HG03196 (cell line): ENCODE measurements around the gene B4GALT4.
"Not testable (repeated sequence)": the region's sequence is repeated elsewhere in the genome, so short reads cannot be mapped to it uniquely, and the experiment has no call there.

ENCODE experiments used
- ATAC-seq: cut with Tn5 transposase; IDR thresholded peaks from one replicate; pipeline ENCODE4 v1.9.1; 2021; ENCODE audit not compliant: unreplicated experiment

B4GALT4 gene, protein sequence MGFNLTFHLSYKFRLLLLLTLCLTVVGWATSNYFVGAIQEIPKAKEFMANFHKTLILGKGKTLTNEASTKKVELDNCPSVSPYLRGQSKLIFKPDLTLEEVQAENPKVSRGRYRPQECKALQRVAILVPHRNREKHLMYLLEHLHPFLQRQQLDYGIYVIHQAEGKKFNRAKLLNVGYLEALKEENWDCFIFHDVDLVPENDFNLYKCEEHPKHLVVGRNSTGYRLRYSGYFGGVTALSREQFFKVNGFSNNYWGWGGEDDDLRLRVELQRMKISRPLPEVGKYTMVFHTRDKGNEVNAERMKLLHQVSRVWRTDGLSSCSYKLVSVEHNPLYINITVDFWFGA

DNA sequence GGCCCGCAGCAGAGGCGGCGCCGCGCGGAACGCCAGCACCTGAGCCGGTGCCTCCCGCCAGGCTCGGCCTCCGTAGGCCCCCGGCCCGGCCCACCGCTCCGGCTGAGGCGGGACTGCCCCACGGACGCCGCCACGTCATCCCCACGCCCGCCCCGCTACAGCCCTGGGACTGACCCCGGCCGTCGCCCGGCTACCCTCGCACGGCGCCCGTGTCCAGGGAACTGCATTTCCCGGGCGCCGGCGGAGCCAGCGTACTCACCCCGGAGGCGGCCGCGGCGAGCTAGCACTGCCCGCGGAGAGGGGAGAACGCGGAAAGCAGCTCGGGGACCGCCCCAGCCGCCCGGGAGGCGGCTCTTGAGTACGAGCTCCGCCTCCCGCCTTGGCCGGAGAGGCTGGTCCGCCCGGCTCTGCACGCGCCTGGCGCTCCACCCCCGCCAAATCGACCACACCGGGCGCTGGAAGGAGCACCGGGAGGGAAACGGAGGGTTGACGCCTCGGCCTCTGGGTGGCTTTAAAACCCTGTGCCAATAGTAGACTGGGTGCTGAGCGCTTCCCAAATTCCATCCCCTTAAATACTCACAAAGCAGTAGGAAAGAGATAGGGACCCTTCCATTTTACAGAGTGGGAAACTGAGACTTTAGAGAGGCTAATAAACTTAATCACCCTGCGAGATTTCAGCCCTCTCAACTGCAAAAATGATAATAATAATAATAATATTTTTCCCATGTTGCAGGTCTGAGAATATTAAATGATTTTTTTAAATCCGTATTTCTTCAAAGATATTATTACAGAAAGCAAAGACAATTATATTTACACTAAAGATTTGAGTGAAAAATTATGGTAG lies at the start of gene B4GALT4:
Gene B4GALT4 (minus strand): TSS at position 288 of the 844 bp plus-strand sequence. CDS start 10,779 bp downstream, outside the sequence.
- peak; percentile 90 for ATAC-seq

DNA sequence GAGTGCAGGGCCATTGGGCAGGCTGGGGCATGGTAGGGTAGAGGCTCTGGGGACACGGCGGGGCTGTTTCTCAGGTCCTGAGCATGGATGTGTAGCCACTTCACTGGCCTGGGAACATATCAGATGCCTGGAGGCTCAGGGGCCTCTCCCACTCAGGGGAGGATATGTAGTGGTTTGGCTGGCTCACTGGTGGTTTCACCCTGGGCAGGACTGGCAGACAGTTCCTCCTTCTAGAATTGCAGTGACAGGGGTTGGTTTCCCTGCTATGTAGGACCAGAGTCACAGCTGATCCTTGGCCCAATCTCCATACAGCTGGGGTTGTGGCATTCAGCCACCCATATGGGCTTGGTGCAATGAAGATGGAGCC lies 48.7 kb upstream of the B4GALT4 start:
- ATAC-seq = no peak

DNA sequence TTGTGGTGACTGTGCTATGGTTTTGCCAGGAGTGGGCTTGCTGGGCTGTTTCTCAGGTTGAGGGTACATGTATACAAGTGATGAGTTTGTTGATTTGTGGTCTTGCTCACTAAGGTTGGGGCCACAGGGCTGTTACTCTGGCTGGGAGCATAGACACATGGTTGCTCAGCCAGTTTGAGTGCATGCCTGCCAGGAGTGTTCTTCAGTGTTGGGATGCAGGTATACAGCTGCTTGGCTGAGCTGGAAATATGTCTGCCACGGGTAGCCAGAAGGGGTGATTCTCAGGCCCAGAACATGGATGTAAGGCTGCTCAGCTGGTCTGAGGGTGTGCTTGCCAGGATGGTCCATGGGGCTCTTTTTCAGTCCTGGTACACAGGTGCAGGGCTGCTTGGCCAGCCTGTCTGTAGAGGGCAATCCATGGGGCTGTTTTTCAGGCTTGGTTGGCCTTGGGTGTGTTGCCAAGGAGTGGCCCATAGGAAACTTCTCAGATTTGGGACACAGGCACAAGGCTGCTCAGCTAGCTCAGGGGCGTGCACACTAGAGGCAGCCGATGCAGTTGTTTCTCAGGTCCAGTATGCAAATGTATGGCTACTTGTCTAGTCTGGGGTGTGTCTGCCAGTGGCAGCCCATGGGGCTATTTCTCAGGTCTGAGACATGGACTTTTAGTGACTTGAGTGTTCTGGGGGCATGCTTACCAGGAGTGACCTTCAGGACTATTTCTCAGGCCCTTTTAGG lies 48.2 kb upstream of the B4GALT4 start:
- no peak for ATAC-seq

DNA sequence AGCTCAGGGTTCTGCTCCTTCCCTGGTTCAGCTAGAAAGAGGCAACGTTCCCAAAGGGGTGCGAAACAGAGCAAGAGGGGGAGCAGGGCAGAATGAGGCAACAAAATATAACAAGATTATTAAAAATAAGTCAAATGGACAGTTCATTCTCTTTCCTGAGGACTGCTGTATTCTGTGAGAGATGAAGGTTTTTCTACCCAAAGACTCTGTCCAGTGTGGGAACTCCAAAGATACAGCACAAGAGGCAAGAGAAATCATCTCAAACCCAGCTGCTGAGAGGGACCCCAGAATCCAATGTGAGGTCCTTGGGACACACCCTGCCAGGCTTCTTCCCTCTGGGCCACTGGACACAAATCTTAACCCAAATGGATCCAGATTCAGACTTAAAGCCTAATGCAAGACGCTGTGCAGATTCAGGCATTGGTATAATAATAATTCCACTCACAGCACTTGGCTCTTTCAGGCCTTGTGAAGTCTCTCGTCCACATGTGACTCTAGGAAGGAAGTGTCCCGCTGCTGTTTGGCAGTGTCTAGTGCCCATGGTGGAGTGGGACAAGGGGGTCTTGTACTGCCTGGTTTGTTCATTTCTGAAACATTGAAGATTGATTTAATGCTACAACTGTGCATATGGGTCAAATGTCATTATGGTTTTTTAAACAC lies 39.0 kb upstream of the B4GALT4 start:
- no peak for ATAC-seq

DNA sequence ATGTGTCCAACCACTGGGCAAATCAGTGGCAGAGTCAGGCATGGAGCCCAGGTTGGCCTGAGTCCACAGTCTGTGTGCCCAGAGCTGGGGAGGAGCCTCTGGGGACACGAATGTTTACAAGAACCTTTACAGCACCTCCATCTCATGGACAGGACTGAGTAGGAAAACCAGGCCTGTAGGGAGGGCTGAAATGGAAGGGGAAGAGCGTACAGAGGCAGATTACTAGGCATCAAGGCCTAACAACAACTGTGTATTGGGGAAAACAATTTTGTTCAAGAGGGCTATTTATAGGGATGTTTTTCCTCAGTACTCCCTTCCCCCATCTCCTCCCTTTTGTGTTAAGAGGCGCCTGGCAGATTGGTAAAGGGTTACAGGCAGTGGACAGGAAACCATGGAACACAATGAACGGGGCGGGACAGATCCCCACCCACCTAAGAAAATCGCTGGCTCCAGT lies 38.5 kb upstream of the B4GALT4 start:
- no peak for ATAC-seq

DNA sequence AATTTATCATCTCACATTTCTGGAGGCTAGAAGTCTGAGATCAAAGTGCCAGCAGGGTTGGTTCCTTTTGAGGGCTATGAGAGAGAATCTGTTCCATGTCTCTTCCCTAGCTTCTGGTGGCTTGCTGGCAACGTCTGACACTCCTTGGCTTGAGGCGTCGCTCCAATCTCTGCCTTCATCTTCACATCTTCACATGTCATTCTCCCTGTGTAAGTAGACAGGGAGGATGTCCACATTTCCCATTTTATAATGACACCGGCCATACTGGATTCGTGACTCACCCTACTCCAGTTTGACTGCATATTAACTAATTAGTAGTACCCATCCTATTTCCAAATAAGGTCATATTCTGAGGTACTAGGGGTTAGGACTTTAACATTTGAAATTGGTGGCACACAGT lies 36.0 kb upstream of the B4GALT4 start:
- ATAC-seq = no peak

DNA sequence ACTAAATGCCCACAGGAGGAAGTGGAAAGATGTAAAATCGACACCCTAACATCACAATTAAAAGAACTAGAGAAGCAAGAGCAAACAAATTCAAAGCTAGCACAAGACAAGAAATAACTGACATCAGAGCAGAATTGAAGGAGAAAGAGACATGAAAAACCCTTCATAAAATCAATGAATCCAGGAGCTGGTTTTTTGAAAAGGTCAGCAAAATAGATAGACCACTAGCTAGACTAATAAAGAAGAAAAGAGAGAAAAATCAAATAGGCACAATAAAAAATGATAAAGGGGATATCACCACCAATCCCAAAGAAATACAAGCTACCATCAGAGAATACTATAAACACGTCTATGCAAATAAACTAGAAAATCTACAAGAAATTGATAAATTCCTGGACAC lies 29.5 kb upstream of the B4GALT4 start:
- not testable (repeated sequence) for ATAC-seq

DNA sequence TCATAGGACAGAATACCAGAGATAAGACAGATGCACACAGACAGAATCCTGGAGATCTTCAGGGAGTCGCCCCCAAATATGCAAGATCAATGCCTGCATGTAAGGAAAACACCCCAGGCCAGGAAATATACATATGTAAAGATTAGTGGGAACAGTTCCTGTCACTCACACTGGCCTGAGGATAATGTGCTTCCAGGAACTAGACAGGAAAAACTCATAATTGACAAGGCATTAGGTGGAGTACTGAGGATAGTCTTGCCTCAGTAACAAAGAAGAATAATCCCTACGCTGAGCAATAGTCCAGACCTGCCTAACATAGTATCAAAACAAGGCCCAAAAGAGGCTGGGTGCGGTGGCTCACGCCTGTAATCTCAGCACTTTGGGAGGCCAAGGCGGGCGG lies 20.4 kb upstream of the B4GALT4 start:
- ATAC-seq = no peak

DNA sequence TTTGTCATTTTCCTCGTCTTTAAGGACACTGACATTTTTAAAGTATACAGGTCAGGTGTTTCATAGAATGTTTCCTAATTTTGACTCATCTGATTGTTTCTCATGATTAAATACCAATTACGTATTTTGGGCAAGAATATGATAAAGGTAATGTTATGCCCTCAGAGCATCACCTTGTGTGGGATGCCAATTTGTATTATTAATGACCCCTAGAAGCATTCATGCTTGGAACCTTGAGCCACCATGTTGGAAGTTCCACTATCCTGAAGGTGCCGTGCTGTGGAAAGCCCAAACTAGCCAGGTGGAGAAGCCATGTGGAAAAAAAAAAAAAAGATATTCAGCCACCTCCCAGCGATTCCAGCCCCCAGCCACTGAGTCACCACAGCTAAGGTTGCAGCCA lies 19.1 kb upstream of the B4GALT4 start:
- ATAC-seq = no peak

DNA sequence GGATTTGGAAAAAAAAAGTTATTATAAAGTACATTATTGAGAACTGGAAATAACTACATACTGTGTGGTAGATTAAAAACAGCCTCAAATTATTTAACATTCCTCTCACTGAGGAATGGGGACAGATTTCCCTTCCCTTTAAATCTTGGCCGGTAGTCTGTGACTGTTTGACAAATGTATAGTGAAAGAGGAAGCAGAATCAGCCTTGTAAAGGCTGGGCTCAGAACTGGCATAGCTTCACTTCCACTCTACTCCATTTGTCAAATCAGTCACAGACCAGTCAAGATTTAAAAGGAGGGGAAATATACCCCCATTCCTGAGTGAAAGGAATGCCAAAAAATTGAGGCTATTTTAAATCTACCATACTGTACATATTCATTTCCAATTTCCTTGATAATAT lies 18.2 kb upstream of the B4GALT4 start:
- peak; percentile 91 for ATAC-seq

DNA sequence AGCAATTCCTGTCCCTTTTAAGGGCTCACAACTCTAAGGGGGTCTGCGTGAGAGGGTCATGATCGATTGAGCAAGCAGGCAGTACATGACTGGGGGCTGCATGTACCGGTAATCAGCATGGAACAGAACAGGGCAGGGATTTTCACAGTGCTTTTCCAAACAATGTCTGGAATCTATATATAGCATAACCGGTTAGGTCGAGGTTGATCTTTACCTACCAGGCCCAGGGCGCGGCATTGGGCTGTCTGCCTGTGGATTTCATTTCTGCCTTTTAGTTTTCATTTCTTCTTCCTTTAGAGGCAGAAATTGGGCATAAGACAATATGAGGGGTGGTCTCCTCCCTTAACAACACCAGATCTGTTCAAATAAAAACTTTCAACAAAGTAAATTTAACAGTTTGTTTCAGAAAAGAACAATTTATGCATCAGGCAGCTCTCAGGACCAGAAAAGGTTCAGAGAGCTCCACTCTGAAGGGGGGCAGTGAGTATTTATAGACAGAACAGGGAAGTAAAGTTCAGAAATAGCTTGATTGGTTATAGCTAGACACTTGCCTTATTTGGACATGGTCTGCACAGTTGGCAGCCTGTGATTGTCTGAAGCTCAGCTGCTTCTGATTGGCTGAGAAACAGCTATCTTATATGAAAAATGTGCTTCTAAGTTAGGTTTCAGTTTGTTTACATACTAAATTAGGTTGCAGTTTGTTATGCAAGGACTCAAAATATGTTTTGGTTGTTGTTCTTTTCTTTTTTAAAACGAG lies 17.2 kb upstream of the B4GALT4 start:
- no peak for ATAC-seq

DNA sequence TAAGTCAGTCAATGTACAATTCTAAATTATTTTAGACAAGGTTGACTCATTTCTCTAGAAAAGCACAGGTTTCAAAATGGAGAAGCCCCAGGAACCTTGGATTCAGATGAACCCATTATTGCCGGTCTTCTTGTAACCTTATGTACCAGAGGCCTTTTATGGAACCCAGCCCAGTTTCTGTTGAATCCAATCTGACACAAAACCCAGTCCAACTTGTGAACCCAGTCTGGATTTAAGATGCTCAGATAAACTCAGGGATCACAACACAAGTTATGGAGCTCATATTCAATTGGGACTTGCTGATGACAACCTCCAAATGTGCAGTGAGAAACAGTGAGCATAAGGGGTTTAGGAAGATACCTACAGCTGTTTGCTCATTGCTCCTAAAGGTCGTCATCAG lies 16.4 kb upstream of the B4GALT4 start:
- no peak for ATAC-seq

DNA sequence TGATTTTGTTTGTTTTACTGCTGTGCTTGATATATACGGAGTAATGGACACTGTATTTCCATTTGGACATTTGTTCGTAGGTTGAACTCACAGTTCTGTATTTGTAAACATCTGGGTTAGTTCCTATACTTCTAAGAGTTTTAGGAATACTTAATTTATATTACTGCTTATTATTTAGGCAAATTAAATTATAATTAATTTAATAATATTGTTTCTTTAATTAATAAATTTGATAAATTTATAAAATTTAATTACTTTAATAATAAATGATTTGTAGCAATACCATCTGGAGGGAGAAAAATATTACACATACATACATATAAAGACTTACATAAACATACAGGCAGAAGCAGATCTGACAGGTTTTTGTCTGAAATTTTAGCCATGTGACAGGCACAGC lies 14.5 kb upstream of the B4GALT4 start:
- ATAC-seq = no peak

DNA sequence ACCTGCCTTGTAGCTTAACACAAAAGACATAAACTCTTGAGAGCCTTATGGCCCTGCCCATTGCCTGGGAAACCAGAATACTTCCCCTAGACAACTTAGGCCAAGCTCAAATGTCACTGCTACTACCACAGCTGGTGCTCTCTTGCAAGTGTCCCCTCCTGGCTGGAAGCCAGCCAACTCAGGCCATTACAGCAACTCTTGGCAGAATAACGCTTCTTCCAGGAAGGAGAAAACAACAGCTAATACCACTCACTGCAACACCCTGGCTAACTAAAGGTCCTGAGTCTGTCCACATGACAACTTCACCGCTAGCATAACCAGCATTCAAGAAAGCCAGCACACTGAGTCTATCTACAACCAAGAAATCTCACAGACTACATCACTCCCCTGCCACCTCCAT lies 5.1 kb upstream of the B4GALT4 start:
- no peak for ATAC-seq

DNA sequence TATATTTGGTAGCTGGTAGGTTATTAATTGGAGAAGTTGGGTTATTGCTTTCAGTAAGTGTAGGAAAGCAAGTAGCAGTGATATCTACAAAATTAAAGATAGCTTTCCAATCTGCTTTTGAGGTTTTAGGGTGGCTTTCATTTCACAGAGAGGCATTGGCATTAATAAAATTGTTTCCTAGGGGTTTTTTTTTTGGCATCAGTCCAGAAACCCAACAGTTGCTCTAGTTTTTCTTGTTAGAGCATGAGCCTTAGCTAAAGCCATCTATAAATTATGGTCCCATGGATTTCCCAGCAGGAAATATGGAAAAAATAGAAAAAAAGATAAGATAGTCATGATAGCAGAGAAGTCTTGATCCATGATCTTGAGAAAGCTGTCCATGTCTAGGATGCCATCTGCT lies 3.0 kb upstream of the B4GALT4 start:
- ATAC-seq = no peak

DNA sequence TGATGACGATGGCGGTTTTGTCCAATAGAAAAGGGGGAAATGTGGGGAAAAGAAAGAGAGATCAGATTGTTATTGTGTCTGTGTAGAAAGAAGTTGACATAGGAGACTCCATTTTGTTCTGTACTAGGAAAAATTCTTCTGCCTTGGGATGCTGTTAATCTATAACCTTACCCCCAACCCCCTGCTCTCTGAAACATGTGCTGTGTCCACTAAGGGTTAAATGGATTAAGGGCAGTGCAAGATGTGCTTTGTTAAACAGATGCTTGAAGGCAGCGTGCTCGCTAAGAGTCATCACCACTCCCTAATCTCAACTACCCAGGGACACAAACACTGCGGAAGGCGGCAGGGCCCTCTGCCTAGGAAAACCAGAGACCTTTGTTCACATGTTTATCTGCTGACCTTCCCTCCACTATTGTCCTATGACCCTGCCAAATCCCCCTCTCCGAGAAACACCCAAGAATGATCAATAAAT lies 2.4 kb upstream of the B4GALT4 start:
- not testable (repeated sequence) for ATAC-seq

DNA sequence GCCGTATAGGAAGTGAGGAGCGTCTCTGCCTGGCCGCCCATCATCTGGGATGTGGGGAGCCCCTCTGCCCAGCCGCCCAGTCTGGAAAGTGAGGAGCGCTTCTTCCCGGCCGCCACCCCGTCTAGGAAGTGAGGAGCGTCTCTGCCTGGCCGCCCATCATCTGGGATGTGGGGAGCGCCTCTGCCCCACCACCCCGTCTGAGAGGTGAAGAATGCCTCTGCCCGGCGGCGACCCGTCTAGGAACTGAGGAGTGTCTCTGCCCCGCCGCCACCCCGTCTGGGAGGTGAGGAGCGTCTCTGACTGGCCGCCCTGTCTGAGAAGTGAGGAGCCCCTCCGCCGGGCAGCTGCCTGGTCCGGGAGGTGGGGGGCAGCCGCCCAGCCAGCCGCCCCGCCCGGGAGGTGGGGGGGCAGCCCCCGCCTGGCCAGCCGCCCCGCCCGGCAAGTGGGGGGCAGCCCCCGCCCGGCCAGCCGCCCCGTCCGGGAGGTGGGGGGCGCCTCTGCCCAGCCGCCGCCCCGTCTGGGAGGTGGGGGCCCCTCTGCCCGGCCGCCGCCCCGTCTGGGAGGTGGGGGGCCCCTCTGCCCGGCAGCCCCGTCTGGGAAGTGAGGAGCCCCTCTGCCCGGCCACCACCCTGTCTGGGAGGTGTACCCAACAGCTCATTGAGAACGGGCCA lies 1.8 kb upstream of the B4GALT4 start:
- not testable (repeated sequence) for ATAC-seq

DNA sequence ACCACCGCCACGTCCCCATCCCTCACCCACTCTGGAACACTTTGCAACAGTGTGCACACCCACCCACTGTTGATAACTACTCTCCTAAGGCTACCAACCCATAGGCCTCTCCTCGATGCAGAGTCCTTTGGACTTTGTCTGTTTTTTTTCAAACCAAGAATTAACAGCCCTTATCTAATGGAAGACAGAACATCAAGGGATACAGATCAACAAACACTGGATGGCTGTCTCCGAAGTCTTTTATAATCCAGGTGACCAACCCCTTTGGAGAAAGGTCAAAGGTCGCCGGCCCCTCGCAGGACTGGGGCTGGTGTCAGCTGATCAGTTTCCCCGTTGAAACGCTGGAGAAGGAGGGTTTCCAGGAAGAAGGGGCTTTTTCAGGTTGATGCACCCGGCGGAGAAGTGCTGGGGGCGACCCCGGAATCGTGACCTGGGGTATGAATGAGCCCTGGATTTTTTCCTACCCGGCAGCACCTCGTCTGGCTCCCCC lies 532 bp downstream of the B4GALT4 start:
- ATAC-seq = peak; percentile 15

DNA sequence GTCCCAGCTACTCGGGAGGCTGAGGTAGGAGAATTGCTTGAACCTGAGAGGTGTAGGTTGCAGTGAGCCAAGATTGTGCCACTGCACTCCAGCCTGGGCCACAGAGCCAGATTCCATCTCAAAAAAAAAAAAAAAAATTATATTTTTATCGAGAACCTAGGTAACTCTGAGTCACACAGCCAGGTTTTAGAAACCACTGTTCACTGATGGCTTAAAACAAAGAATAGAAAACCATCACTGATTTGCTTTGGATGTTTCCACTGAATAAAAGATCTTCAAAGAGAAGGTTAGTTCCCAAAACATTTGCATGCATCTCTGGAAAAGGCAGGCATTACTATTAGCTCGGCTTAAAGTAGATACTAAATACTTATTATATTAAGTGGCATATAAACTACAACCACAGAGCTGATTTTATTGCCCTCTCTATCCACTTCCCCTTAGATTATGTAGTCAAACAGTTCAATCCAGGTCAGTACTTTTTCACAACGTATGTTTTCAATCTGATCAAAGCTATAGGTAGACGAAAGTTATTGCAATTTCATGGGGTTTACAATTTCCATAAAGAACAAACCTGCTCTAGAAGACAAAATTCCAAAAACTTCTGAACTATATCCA lies 1.4 kb downstream of the B4GALT4 start:
- ATAC-seq = no peak
